GM12878 (cell line): ENCODE results near the gene GHRH. TPM values are rescaled to one million over a fixed set of nuclear protein-coding genes. Genes with fewer than 3 reads are reported as not detected.

Experiments
- BHLHE40 ChIP-seq, 2 experiments: fragments of 450-650 bp in 1 of 2; IDR thresholded peaks; 2 replicates each; pipeline ENCODE4 v1.6.1; 2011 to 2017; ENCODE audit warnings: low read depth in 2 of 2, borderline replicate concordance in 1 of 2, improper control_type of control experiment in 1 of 2, low read length in 1 of 2, mild to moderate bottlenecking in 1 of 2
- CBFB ChIP-seq: IDR thresholded peaks from 2 replicates; pipeline ENCODE4 v1.6.1; 2016; ENCODE audit warnings: antibody characterized with exemption, low read depth
- CBX3 ChIP-seq: fragments of 200-600 bp; sonication (generic); IDR thresholded peaks from 2 replicates; pipeline ENCODE4 v1.6.1; 2016; ENCODE audit warnings: low read depth, borderline replicate concordance
- CEBPB ChIP-seq, 2 experiments: fragments of 150-350 bp in 1 of 2; IDR thresholded peaks; 2 replicates each; pipeline ENCODE4 v1.6.1; 2012 to 2014; ENCODE audit warnings: low read depth in 2 of 2, low read length in 2 of 2, borderline replicate concordance in 1 of 2, inconsistent platforms in 1 of 2
- FOXK2 ChIP-seq: fragments of 450-650 bp; IDR thresholded peaks from 2 replicates; pipeline ENCODE4 v1.6.1; 2017; ENCODE audit warnings: mild to moderate bottlenecking, moderate library complexity
- IKZF2 ChIP-seq, 2 experiments: fragments of 450-650 bp; IDR thresholded peaks; 2 replicates each; pipeline ENCODE4 v1.6.1; 2017; ENCODE audit warnings: mild to moderate bottlenecking in 2 of 2, moderate library complexity in 2 of 2
- IRF5 ChIP-seq: fragments of 450-650 bp; IDR thresholded peaks from 2 replicates; pipeline ENCODE4 v1.6.1; 2017; ENCODE audit warnings: borderline replicate concordance
- JUNB ChIP-seq: IDR thresholded peaks from 2 replicates; pipeline ENCODE4 v1.6.1; 2016; ENCODE audit warnings: antibody characterized with exemption, mild to moderate bottlenecking
- MAX ChIP-seq: IDR thresholded peaks from 2 replicates; pipeline ENCODE4 v1.6.1; 2012; ENCODE audit warnings: low read depth, low read length, improper control_type of control experiment
- MEF2B ChIP-seq: fragments of 450-650 bp; IDR thresholded peaks from 2 replicates; pipeline ENCODE4 v1.6.1; 2018; ENCODE audit warnings: mild to moderate bottlenecking, moderate library complexity; ENCODE audit not compliant: partially characterized antibody, poor library complexity, severe bottlenecking
- MYC ChIP-seq: IDR thresholded peaks from 2 replicates; pipeline ENCODE4 v1.6.1; 2011; ENCODE audit warnings: mild to moderate bottlenecking, low read length, moderate library complexity, inconsistent platforms; ENCODE audit not compliant: insufficient read depth, insufficient replicate concordance, insufficient read length, severe bottlenecking
- NR2C1 ChIP-seq: fragments of 450-650 bp; IDR thresholded peaks from 2 replicates; pipeline ENCODE4 v1.6.1; 2017; ENCODE audit warnings: antibody characterized with exemption, mild to moderate bottlenecking, moderate library complexity
- PAX5 ChIP-seq: IDR thresholded peaks from 2 replicates; pipeline ENCODE4 v1.6.1; 2011; ENCODE audit warnings: low read depth, low read length, borderline replicate concordance
- PBX3 ChIP-seq: IDR thresholded peaks from 2 replicates; pipeline ENCODE4 v1.6.1; 2011; ENCODE audit warnings: mild to moderate bottlenecking, low read depth, low read length, moderate library complexity; ENCODE audit not compliant: insufficient replicate concordance
- PKNOX1 ChIP-seq: fragments of 450-650 bp; IDR thresholded peaks from 2 replicates; pipeline ENCODE4 v1.6.1; 2016; ENCODE audit warnings: mild to moderate bottlenecking
- POLR2AphosphoS5 ChIP-seq: IDR thresholded peaks from 2 replicates; pipeline ENCODE4 v1.6.1; 2011; ENCODE audit warnings: mild to moderate bottlenecking, low read length, inconsistent platforms
- POU2F2 ChIP-seq: IDR thresholded peaks from 3 replicates; pipeline ENCODE4 v1.6.1; 2011; ENCODE audit warnings: low read depth, mild to moderate bottlenecking, low read length, borderline replicate concordance
- RAD51 ChIP-seq: fragments of 450-650 bp; IDR thresholded peaks from 2 replicates; pipeline ENCODE4 v1.6.1; 2016; ENCODE audit warnings: moderate library complexity, mild to moderate bottlenecking, inconsistent platforms
- RELA ChIP-seq: fragments of 450-650 bp; IDR thresholded peaks from 2 replicates; pipeline ENCODE4 v1.8.0; 2014; ENCODE audit warnings: borderline replicate concordance; ENCODE audit not compliant: partially characterized antibody
- SMARCA5 ChIP-seq: fragments of 450-650 bp; IDR thresholded peaks from 2 replicates; pipeline ENCODE4 v1.6.1; 2017; ENCODE audit warnings: mild to moderate bottlenecking
- SP1 ChIP-seq: IDR thresholded peaks from one replicate; pipeline ENCODE4 v1.6.1; 2011; ENCODE audit warnings: low read depth, low read length
- SPI1 ChIP-seq: IDR thresholded peaks from 2 replicates; pipeline ENCODE4 v1.6.1; 2011; ENCODE audit warnings: low read depth, mild to moderate bottlenecking, low read length, moderate library complexity, borderline replicate concordance; ENCODE audit not compliant: insufficient read depth
- SREBF1 ChIP-seq: IDR thresholded peaks from 2 replicates; pipeline ENCODE4 v1.6.1; 2012; ENCODE audit warnings: mild to moderate bottlenecking, low read length
- ZNF274 ChIP-seq: IDR thresholded peaks from one replicate; pipeline ENCODE4 v1.8.0; 2011; ENCODE audit not compliant: insufficient read length, insufficient read depth
- ZNF622 ChIP-seq: fragments of 450-650 bp; IDR thresholded peaks from 2 replicates; pipeline ENCODE4 v1.6.1; 2017; ENCODE audit warnings: mild to moderate bottlenecking, inconsistent platforms
- ZSCAN29 ChIP-seq: fragments of 450-650 bp; IDR thresholded peaks from 2 replicates; pipeline ENCODE4 v1.6.1; 2017; ENCODE audit warnings: mild to moderate bottlenecking, moderate library complexity
- polyA plus RNA-seq, 11 experiments: library from polyadenylated mRNA; depleted of rRNA in 4 of 11; unstranded in 6 of 11; stranded (reverse) in 5 of 11; fragments of >200 nt; fragmentation: Nextera tagmentation in 4 of 11; fragmentation: Illumina TruSeq in 1 of 11; extraction: Ambion mirVana in 4 of 11; extraction: Trizol in 1 of 11; gene quantifications; 1 replicate in 1 of 11; 2 replicates in 10 of 11; pipeline versions ENCODE4 v1.2.1 to v1.2.3, GENCODE V29; 2011 to 2016; ENCODE audit warnings: inconsistent platforms in 2 of 11, missing spikeins in 2 of 11, low read depth in 1 of 11
- total RNA-seq, 4 experiments: library from RNA; depleted of rRNA in 3 of 4; stranded (reverse); fragments of >200 nt in 3 of 4; fragmentation: Illumina TruSeq in 1 of 4; extraction: Trizol in 1 of 4; gene quantifications; 2 replicates each; pipeline versions ENCODE4 v1.2.1 to v1.2.3, GENCODE V29; 2013 to 2021
- TF ChIP-seq, protein P1 (sequence below), 3 experiments: IDR thresholded peaks in 2 of 3; conservative IDR thresholded peaks in 1 of 3; 2 replicates each; pipeline ENCODE4 v1.5.1; 2011; ENCODE audit warnings: low read depth in 3 of 3, low read length in 3 of 3, mild to moderate bottlenecking in 3 of 3, control low read depth in 2 of 3, moderate library complexity in 2 of 3, inconsistent platforms in 1 of 3, mixed read lengths in 1 of 3; ENCODE audit not compliant: control insufficient read depth in 2 of 3, insufficient read depth in 1 of 3; ENCODE audit errors: extremely low read depth in 1 of 3

GHRH gene
- total and polyA plus RNA-seq, 10 of the 15 experiments (the other 5 are each of a cell fraction or from before 2014, with no cell fraction given) = not detected

DNA sequence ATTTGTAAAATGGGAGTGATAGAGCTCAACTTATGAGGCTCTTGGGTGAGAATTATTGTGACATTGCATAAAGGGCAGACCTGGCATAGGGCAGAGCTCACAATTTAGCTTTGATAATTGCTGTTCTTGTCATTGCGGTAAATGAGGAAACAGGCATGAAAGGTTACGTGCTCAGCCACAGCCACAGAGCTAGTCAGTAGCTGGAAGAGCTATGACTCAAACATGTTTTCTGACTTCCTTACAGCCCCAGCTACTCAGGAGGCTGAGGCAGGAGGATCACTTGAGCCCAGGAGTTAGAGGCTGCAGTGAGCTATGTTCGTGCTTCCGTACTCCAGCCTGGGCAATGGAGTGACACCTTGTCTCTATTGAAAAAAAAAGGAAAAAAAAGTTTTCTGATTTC is 3.5 kb upstream of the GHRH start (continued):
- no peak for TF ChIP-seq ZNF622
- TF ChIP-seq NR2C1 = no peak
- no peak for TF ChIP-seq SP1
- peak; percentile 56 to 66; a peak in 3 of 4 replicates for TF ChIP-seq IKZF2 (IDR thresholded peaks at IDR 0.05)
- TF ChIP-seq BHLHE40 (IDR thresholded peaks at IDR 0.05; ENCODE audit: borderline replicate concordance in 1 of 2, low read depth in 2 of 2, low read length in 1 of 2) = peak in 1 of 2 experiments; percentile 27; a peak in 1 of 4 replicates
- TF ChIP-seq MAX = no peak
- TF ChIP-seq PKNOX1 = no peak
- TF ChIP-seq SMARCA5 = peak; percentile 88
- no peak for TF ChIP-seq RELA
- TF ChIP-seq SREBF1 = no peak
- peak; percentile 16 for TF ChIP-seq MEF2B
- TF ChIP-seq, protein P1, sequence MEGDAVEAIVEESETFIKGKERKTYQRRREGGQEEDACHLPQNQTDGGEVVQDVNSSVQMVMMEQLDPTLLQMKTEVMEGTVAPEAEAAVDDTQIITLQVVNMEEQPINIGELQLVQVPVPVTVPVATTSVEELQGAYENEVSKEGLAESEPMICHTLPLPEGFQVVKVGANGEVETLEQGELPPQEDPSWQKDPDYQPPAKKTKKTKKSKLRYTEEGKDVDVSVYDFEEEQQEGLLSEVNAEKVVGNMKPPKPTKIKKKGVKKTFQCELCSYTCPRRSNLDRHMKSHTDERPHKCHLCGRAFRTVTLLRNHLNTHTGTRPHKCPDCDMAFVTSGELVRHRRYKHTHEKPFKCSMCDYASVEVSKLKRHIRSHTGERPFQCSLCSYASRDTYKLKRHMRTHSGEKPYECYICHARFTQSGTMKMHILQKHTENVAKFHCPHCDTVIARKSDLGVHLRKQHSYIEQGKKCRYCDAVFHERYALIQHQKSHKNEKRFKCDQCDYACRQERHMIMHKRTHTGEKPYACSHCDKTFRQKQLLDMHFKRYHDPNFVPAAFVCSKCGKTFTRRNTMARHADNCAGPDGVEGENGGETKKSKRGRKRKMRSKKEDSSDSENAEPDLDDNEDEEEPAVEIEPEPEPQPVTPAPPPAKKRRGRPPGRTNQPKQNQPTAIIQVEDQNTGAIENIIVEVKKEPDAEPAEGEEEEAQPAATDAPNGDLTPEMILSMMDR (IDR thresholded peaks at IDR 0.05 in 2 of 3, conservative IDR thresholded peaks at IDR 0.05 in 1 of 3; ENCODE audit: control insufficient read depth in 2 of 3, extremely low read depth in 1 of 3, insufficient read depth in 1 of 3, low read depth in 3 of 3, low read length in 3 of 3) = no peak
- no peak for TF ChIP-seq CBX3
- TF ChIP-seq POU2F2 = 0 out of 3 replicates have a peak, but pooled peaks have one; percentile 19
- no peak for TF ChIP-seq MYC
- TF ChIP-seq ZNF274 = no peak
- no peak for TF ChIP-seq POLR2AphosphoS5
- TF ChIP-seq FOXK2 = no peak
- peak; percentile 67; the same call in 1 of the 2 replicates for TF ChIP-seq PAX5
- peak; percentile 33; the same call in 1 of the 2 replicates for TF ChIP-seq JUNB
- no peak for TF ChIP-seq RAD51
- TF ChIP-seq IRF5 = no peak
- no peak for TF ChIP-seq PBX3
- TF ChIP-seq SPI1 = peak; percentile 68; the same call in 1 of the 2 replicates
- TF ChIP-seq ZSCAN29 = no peak
- TF ChIP-seq CEBPB (IDR thresholded peaks at IDR 0.05; ENCODE audit: borderline replicate concordance in 1 of 2, low read depth in 2 of 2, low read length in 2 of 2) = no peak
- no peak for TF ChIP-seq CBFB
